ENCODE results near the gene KRTAP3-1.
"Not testable (repeated sequence)": the region's sequence is repeated elsewhere in the genome, so short reads cannot be mapped to it uniquely, and the experiment has no call there.

The KRTAP3-1 gene

DNA sequence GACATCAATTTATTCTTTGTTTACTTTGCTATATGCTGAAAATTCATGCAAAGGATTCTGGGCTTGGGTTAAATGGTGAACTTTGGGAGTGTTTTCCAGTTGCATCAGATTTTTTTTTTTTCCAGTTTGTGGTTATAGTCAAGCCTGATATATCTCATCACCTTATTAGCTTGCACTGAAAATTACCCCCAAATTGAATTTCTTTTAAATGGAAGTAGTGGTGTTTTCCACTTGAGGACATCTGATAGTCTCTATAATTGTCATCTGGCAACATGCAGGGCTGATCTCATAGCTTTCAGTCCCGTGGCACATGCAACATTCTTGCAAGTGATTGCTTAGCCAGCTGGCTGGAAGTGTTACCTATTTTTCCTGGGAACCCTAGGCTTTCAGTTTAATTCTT is 4.7 kb upstream of the KRTAP3-1 start:
- no peak for DNase-seq

DNA sequence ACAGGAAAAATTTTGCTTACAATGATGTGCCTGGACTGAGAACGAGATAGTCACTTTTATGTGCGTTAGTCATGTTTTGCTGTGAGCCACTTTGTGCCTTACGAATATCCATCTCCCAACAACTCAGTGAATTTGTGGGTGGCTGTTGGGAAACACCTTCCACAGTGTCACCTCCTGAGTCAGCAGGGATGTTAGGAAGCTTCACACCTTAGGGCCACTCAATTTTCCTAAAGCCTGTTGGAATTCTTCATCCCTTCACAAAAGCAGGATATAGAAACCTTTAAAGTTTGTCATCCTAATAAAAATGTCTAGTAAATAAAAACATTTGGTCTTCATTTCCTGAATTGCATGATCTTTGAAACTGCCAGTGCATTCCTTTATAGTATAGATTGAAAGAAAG is 4.3 kb upstream of the KRTAP3-1 start:
- DNase-seq = no peak

DNA sequence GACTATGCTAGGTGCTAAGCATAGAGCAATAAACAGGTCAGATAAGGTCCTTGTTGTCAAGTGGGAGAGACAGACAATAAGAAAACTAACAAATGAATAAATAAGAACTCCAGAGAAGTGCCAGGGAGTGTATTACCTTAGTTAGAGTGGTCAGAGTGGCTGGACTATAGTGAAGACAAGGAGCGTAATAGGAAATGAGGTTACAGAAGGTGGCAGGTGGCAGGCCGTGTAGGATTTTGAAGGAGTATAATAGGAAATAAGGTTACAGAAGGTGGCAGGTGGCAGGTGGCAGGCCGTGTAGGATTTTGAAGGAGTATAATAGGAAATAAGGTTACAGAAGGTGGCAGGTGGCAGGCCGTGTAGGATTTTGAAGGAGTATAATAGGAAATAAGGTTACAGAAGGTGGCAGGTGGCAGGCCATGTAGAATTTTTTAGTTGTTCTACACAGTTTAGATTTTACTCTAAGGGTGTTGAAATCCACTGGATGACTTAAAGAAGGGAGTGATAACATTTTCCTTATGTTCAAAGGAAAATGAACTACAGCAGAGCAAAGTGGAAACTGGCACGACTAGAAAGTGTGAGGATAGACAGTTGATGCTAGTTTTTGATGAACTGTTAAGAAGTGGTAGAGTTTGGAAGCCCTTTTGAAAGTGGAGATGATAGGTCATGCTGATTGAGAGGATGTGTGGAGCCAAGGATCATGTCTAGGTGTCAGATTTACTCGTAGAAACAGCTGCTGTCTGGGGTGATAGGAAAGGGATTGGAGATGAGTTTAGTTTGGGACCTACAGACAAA is 3.6 kb upstream of the KRTAP3-1 start:
- no peak for DNase-seq

DNA sequence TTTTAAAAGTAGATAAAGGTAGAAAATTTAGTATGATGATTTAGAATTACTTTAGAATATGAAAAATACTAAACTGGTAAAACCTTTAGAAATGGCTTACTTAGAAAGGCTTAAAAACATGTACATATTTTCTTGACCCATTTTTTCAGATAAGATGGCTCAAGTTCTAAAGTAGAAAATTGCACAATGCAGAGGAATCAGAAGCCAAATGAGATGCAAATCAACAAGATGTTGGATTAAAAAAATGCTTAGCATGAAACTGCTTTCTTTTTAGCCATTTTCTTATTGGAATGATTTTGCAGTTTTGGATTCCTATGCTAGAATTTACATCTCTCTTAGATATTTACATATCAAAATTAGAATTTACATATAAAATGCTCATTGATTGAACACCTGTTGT is 1.5 kb upstream of the KRTAP3-1 start:
- DNase-seq = no peak

- no peak for DNase-seq
Measured at GRCh38 chr17:41009936-41010335, 1.0 kb upstream of the KRTAP3-1 start.

- no peak for DNase-seq
Measured at GRCh38 chr17:41009301-41009760, 403 bp upstream of the KRTAP3-1 start.

DNA sequence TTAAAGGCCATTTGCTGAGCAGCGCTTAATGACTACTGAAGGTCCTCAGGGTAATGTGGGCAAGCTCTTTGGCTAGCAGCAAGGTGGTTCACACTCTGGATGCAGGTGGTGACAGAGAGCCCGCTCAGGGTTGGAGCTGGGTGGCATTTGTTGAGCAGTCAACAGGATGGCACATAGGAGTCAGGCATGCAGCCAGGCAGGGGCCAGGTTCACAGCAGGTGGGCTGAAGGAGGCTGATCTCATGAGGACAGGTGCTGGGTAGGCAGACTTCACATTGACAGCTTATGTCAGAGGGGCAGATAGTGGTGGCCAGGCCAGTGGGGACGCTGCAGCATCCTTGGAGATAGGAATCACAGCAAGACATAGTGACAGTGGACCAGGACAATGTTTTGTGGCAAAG is 4.5 kb downstream of the KRTAP3-1 start:
- DNase-seq = no peak

- no peak for DNase-seq
Measured at GRCh38 chr17:41003926-41004325, 5.0 kb downstream of the KRTAP3-1 start.

- DNase-seq = no peak
Measured at GRCh38 chr17:41002814-41003213, 6.1 kb downstream of the KRTAP3-1 start.

DNA sequence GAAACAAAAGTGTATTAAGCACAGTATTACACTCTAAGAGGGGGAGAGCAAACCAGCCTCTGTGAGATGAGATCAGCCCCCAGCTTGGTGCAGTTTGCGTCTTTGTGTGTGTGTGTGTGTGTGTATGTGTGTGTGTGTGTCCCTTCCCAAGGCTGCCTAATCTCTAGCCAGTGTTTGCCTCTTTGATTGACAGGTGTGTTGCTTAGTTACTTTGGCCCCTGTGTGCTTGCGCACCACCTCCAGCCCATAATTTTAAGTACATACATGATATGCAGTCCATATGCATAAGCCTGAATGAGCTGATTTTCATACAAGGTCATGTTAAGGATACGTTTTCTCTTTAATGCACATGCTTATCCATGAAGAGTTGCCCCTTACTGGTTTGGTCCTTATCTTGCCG is 7.1 kb downstream of the KRTAP3-1 start:
- DNase-seq = no peak

GRCh38 chr17:40999563-40999962 is 9.4 kb downstream of the KRTAP3-1 start, which contains the start of gene KRTAP3-2:
KRTAP3-2 (minus strand) TSS chr17:40999906; CDS start chr17:40999853, 53 bp downstream.
- DNase-seq = not testable (repeated sequence)

DNA sequence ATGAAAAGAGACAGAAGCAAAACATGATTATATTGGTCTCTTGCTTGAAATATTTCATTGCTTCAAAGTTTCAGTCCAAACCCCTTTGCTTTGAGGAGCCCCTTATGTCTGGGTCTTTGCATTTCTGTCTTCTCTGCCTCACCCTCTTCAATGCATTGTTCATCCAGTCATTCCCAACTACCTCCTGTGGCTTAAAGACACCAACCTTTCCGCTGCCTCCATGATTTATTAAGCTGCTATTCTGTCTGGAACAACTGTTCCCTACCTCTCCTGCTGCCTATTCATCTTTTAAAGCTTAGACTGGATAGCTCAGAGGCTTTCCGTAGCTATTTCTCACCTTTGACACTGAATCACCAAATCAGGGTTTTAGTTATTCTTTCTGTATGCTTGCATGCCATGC is 11.6 kb downstream of the KRTAP3-1 start:
- DNase-seq = no peak

DNA sequence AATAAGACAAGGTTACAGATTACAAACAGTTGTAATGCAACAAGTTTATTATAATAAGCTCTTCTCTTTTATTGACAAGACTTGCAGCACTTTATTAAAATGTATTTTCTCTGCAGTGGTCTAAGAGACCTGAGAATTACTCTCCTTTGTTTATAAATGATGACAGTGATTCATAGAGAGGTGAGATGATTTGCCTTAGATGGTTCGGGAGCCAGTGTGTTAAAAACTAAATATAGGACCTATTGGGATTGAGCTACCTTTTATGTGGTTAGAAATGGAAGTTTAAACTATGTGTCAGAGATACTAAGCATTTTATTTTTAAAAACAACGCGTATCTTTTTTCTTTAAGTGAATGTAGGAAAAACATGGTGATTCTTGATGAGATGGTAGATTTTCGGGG is 12.1 kb downstream of the KRTAP3-1 start:
- no peak for DNase-seq

DNA sequence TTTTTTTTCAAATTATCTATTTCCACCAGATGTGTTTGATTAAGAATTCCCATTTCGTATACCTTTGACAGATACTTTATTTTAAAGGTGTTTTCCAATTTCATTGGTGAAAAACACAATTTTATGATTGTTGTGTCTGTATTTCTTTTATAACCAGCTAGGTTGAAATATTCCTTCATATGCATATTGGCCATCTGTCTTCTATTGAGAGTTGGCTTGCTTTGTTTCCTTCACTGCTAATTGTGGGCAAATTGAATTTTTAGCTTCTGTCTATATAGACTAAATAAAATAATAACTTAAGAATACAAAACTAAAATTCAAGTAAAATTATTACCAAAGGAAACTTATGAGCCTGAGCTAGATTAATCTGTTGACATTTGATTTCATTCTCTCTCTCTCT is 13.8 kb downstream of the KRTAP3-1 start:
- no peak for DNase-seq

GRCh38 chr17:40993839-40994238 is 15.1 kb downstream of the KRTAP3-1 start, which contains the start of gene KRTAP3-3:
KRTAP3-3 (minus strand) TSS chr17:40994164; CDS start chr17:40994097, 67 bp downstream.
- no peak for DNase-seq

GRCh38 chr17:40993084-40993483 is 15.8 kb downstream of the KRTAP3-1 start:
- DNase-seq = no peak

DNA sequence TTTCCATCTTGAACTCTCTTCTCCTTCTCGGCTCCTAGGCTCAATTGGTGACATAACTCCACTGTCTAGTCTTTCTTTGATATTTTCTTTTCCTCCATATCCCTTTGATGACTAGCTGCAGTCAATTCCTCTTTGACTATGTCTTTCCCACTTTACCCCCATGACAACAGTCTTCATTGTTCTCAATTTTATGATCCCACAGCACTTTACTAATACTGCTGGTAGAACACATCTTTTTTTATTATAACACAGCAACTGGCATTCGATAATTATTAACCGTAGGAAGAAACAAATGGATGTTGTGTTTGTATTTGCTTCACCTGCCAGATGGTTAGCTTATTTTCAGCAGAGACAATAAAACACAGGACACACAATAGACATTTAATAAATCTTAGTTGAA is 16.3 kb downstream of the KRTAP3-1 start:
- no peak for DNase-seq

DNA sequence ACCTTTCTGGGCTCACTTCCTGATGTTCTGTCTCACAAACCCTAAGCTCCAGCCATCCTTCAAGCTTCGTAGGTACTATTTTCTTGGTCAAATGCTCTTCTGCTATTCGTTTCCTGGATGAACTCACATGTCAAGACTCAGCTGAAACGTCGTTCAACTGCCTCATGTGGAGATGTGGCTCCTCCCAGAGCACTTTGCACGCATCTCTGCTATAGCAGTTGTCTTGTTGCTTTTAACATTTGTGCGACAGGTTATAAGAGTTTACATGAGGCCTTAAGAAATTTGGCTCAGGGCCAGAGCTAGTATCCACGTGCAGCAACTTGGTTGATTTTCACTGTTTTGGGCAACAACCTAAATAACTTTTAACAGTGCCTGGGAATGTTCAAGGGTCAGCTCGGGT is 22.0 kb downstream of the KRTAP3-1 start:
- DNase-seq = no peak

- no peak for DNase-seq
Measured at GRCh38 chr17:40984226-40984625, 24.7 kb downstream of the KRTAP3-1 start, which contains the start of gene KRT40. KRT40 (minus strand) TSS chr17:40984326; CDS start chr17:40984273, 53 bp downstream.

DNA sequence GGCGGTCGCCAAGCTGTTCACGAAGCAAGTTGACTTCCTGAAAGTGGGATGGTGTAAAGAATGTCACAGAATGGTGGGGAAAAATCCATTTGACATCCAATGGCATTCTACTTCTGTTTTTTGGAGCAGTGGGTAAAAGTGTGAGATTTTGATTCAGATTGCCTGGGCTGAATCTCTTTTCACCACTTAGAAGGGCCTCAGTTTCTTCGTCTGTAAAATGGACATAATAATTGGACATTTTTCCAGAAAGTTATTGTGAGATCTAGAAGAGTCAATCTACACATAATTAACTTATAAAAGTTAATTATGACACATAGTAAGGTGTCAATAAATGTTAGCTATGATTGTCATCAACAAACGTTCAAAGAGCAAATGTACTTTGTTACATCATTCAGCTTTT is 27.8 kb downstream of the KRTAP3-1 start:
- DNase-seq = no peak

GRCh38 chr17:40980596-40980995 is 28.3 kb downstream of the KRTAP3-1 start:
- DNase-seq = no peak

GRCh38 chr17:40980117-40980516 is 28.8 kb downstream of the KRTAP3-1 start:
- DNase-seq = no peak

- DNase-seq = no peak
Measured at GRCh38 chr17:40978575-40979151, 30.3 kb downstream of the KRTAP3-1 start.

DNA sequence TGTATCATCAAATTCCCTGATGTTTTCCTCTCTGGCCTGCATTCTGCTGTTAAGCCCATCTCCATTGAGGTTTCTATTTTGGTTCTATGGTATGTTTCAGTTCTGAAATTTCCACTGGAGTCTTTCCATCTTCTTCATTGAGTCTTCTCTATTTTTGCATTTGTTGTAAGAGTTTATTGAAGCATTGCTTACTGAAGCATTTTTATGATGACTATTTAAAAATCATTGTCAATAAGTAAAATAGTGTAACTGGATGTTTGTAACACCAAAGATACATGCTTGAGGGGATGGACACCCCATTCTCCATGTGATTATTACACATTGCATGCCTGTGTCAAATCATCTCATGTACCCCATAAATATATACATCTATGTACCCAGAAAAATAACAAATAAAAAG is 33.4 kb downstream of the KRTAP3-1 start:
- DNase-seq = no peak
